Stimulated activated CD4-positive, alpha-beta T cell treated with anti-CD3 and anti-CD28 coated beads, TNF-alpha, amount 100 ng/mL, for 48 hours (primary cell): ENCODE results near the gene MAN2A1.

Experiments used
- DNase-seq, 3 donors: peaks; one replicate each; pipeline ENCODE4 v3.0.0-alpha.2; 2020; ENCODE audit warnings: low read depth in 3 of 3

MAN2A1 gene

GRCh38 chr5:109706095-109706494 is 16.4 kb downstream of the MAN2A1 start:
- DNase-seq, result no peak

- no peak for DNase-seq
These were observed 17.8 kb downstream of the MAN2A1 start for GRCh38 chr5:109707531-109707930.

- no peak for DNase-seq
These were observed 19.1 kb downstream of the MAN2A1 start for GRCh38 chr5:109708813-109709212.

GRCh38 chr5:109709225-109709624 is 19.5 kb downstream of the MAN2A1 start:
- DNase-seq, result no peak

GRCh38 chr5:109711673-109712072 is 21.9 kb downstream of the MAN2A1 start:
- DNase-seq, result no peak

GRCh38 chr5:109713453-109713852 is 23.7 kb downstream of the MAN2A1 start:
- no peak for DNase-seq

- DNase-seq, result no peak
These were observed 24.9 kb downstream of the MAN2A1 start for GRCh38 chr5:109714592-109714991.

GRCh38 chr5:109718216-109718615 is 28.5 kb downstream of the MAN2A1 start:
- no peak for DNase-seq

GRCh38 chr5:109718632-109719031 is 28.9 kb downstream of the MAN2A1 start:
- DNase-seq, result no peak

GRCh38 chr5:109719978-109720377 is 30.3 kb downstream of the MAN2A1 start:
- no peak for DNase-seq

GRCh38 chr5:109721741-109722140 is 32.0 kb downstream of the MAN2A1 start:
- DNase-seq, result no peak

GRCh38 chr5:109723606-109724005 is 33.9 kb downstream of the MAN2A1 start:
- no peak for DNase-seq

- DNase-seq, result no peak
These were observed 35.4 kb downstream of the MAN2A1 start for GRCh38 chr5:109725135-109725534.

- DNase-seq, result no peak
These were observed 50.3 kb downstream of the MAN2A1 start for GRCh38 chr5:109739741-109740728.

- DNase-seq, result no peak
These were observed 51.2 kb downstream of the MAN2A1 start for GRCh38 chr5:109740966-109741365.

- no peak for DNase-seq
These were observed 51.7 kb downstream of the MAN2A1 start for GRCh38 chr5:109741390-109741789.

GRCh38 chr5:109743041-109743531 is 53.4 kb downstream of the MAN2A1 start:
- DNase-seq, result no peak

GRCh38 chr5:109743770-109744212 is 54.1 kb downstream of the MAN2A1 start:
- DNase-seq, result no peak

GRCh38 chr5:109744261-109744660 is 54.5 kb downstream of the MAN2A1 start:
- DNase-seq, result no peak

GRCh38 chr5:109748546-109748945 is 58.8 kb downstream of the MAN2A1 start:
- DNase-seq, result no peak

GRCh38 chr5:109750463-109750862 is 60.7 kb downstream of the MAN2A1 start:
- no peak for DNase-seq

- no peak for DNase-seq
These were observed 63.6 kb downstream of the MAN2A1 start for GRCh38 chr5:109753279-109753678.

GRCh38 chr5:109754319-109754718 is 64.6 kb downstream of the MAN2A1 start:
- no peak for DNase-seq
